Activated T-helper 1 cell treated with anti-CD3 and anti-CD28 coated beads, Interleukin-12 subunit alpha, Interleukin-12 subunit beta, Interleukin-2, Interleukin-4 antibody, amounts not matched to agents 30 ng/mL and 10 ng/mL and 1 ng/mL, durations not matched to agents 14 hours and 24 hours and 36 hours (primary cell): ENCODE measurements around the gene KLRB1. TPM values are rescaled to one million over a fixed set of nuclear protein-coding genes. Genes with fewer than 3 reads are reported as not detected.
"Not testable (repeated sequence)": the region's sequence is repeated elsewhere in the genome, so short reads cannot be mapped to it uniquely, and the experiment has no call there.

Experiments
- DNase-seq: peaks from one replicate; pipeline ENCODE4 v3.0.0; 2021; ENCODE audit warnings: low spot score
- H3K27ac Mint-ChIP-seq: one replicate; pipeline ENCODE4 v1.8.0; 2021; ENCODE audit warnings: mild to moderate bottlenecking, mixed read lengths
- H3K27me3 Mint-ChIP-seq: one replicate; pipeline ENCODE4 v1.8.0; 2022; ENCODE audit warnings: mild to moderate bottlenecking, moderate library complexity, mixed read lengths; ENCODE audit not compliant: insufficient read depth
- H3K36me3 Mint-ChIP-seq: one replicate; pipeline ENCODE4 v1.8.0; 2021; ENCODE audit warnings: low read depth, mixed read lengths
- H3K4me1 Mint-ChIP-seq: one replicate; pipeline ENCODE4 v1.8.0; 2021; ENCODE audit warnings: low read depth, mixed read lengths
- H3K4me3 Mint-ChIP-seq: one replicate; pipeline ENCODE4 v1.8.0; 2021; ENCODE audit warnings: mild to moderate bottlenecking, moderate library complexity, mixed read lengths
- H3K9me3 Mint-ChIP-seq: one replicate; pipeline ENCODE4 v1.8.0; 2021; ENCODE audit warnings: mixed read lengths
- intact Hi-C: fragments of 100-400 bp; cut with micrococcal nuclease; formaldehyde crosslinking; loops from one replicate; pipeline ENCODE4 v1.15.1; 2024
- total RNA-seq: library from RNA; stranded (reverse); gene quantifications from 2 replicates; pipeline ENCODE4 v1.2.3, GENCODE V29; 2022

Gene KLRB1
- total RNA-seq, 1 donor from 2014 or later: not detected

- intact Hi-C loops: no loop called here
- H3K4me1 Mint-ChIP-seq: peaks cover 62% of the 10 kb centered on the region
- peaks cover 10% of the 10 kb centered on the region for H3K36me3 Mint-ChIP-seq
- peak overlapping the region; percentile 65 for H3K4me3 Mint-ChIP-seq
- H3K9me3 Mint-ChIP-seq: peaks cover 27% of the 10 kb centered on the region
- peak overlapping the region; percentile 87 for H3K27ac Mint-ChIP-seq
- DNase-seq: no peak
- H3K27me3 Mint-ChIP-seq: peaks cover 2% of the 10 kb centered on the region
Observed at GRCh38 chr12:9615420-9616136, 7.9 kb upstream of the KLRB1 start.

DNA sequence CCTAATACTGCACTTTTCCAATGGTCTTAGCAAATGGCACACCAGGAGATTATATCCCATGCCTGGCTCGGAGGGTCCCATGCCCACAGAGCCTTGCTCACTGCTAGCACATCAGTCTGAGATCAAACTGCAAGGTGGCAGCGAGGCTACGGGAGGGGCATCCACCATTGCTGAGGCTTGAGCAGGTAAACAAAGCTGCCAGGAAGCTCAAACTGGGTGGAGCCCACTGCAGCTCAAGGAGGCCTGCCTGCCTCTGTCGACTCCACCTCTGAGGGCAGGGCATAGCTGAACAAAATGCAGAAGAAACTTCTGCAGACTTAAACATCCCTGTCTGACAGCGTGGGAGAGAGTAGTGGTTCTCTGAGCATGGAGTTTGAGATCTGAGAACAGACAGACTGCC, 2.9 kb upstream of the KLRB1 start:
- H3K9me3 Mint-ChIP-seq: peaks cover 30% of the 10 kb centered on the region
- DNase-seq, H3K27ac Mint-ChIP-seq, intact Hi-C loops, H3K36me3 Mint-ChIP-seq, H3K4me3 Mint-ChIP-seq, H3K27me3 Mint-ChIP-seq: not testable (repeated sequence)
- peaks cover 27% of the 10 kb centered on the region for H3K4me1 Mint-ChIP-seq

- peaks cover 25% of the 10 kb centered on the region for H3K9me3 Mint-ChIP-seq
- H3K27me3 Mint-ChIP-seq: peaks cover 1% of the 10 kb centered on the region
- intact Hi-C loops: no loop called here
- peaks cover 7% of the 10 kb centered on the region for H3K4me1 Mint-ChIP-seq
- peaks cover 7% of the 10 kb centered on the region for H3K36me3 Mint-ChIP-seq
- DNase-seq: no peak
- H3K27ac Mint-ChIP-seq: no peak overlapping the region
- no peak overlapping the region for H3K4me3 Mint-ChIP-seq
Observed at GRCh38 chr12:9606736-9607372, 862 bp downstream of the KLRB1 start.

DNA sequence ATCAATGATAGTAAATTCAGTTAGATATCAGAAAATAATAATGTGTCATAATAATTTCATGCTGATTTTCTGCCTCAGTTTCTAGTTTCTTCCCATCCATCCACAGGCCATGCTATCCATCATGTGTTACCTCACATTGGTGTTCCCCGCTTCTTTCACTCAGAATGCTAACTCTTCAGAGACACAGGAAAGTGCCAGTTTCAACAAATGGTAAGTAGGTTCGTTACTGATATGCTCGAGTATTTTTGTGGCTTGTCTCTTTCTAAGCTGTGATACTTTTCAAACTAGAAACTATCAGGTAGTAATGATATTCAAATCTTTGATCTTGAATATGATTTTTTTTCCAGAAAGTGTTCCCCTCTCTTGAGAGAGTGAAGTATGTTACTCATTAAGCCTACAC, 1.5 kb downstream of the KLRB1 start:
- Mint-ChIP-seq H3K27me3 (peaks cover 1% of the 10 kb centered on the region), H3K4me3 (no peak overlapping the region), H3K36me3 (peaks cover 3% of the 10 kb centered on the region), H3K9me3 (peaks cover 19% of the 10 kb centered on the region), H3K27ac (no peak overlapping the region), H3K4me1 (peaks cover 4% of the 10 kb centered on the region)
- intact Hi-C loops: no loop called here
- DNase-seq: no peak

DNA sequence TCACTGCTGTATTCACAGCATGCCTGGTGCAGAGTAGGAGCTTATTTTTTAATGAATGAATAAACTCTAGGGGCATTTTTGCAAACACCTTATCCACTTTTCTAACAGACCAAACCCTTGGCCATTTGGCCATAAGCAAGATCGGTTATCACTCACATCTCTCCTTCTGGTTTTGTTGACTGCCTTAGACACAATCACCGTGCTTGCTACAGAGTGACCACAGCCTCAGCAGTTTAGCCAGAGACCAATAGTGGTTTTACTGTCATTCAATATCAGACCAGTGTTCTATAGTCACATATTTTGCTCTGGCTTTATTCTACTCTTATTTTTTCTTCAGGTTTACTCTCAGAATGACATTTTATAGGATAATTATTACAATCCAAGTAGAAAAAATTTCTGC, 2.2 kb downstream of the KLRB1 start:
- H3K36me3 Mint-ChIP-seq: peaks cover 2% of the 10 kb centered on the region
- no peak overlapping the region for H3K4me3 Mint-ChIP-seq
- no peaks in the 10 kb centered on the region for H3K4me1 Mint-ChIP-seq
- H3K9me3 Mint-ChIP-seq: peaks cover 15% of the 10 kb centered on the region
- H3K27me3 Mint-ChIP-seq: peaks cover 1% of the 10 kb centered on the region
- intact Hi-C loops: no loop called here
- no peak overlapping the region for H3K27ac Mint-ChIP-seq
- DNase-seq: no peak

GRCh38 chr12:9604287-9604686, 3.4 kb downstream of the KLRB1 start:
- H3K36me3 Mint-ChIP-seq: no peaks in the 10 kb centered on the region
- peaks cover 4% of the 10 kb centered on the region for H3K9me3 Mint-ChIP-seq
- no peak for DNase-seq
- no peaks in the 10 kb centered on the region for H3K27me3 Mint-ChIP-seq
- H3K27ac Mint-ChIP-seq: no peak overlapping the region
- intact Hi-C loops: no loop called here
- no peaks in the 10 kb centered on the region for H3K4me1 Mint-ChIP-seq
- H3K4me3 Mint-ChIP-seq: no peak overlapping the region

DNA sequence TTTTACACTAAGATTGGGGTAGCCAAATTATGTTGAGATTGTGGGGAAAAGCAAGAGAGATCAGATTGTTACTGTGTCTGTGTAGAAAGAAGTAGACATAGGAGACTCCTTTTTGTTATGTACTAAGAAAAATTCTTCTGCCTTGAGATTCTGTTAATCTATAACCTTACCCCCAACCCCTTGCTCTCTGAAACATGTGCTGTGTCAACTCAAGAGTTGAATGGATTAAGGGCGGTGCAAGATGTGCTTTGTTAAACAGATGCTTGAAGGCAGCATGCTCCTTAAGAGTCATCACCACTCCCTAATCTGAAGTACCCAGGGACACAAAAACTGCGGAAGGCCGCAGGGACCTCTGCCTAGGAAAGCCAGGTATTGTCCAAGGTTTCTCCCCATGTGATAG, 7.3 kb downstream of the KLRB1 start:
- intact Hi-C loops, H3K27me3 Mint-ChIP-seq, DNase-seq, H3K27ac Mint-ChIP-seq, H3K4me3 Mint-ChIP-seq, H3K4me1 Mint-ChIP-seq, H3K9me3 Mint-ChIP-seq, H3K36me3 Mint-ChIP-seq: not testable (repeated sequence)

DNA sequence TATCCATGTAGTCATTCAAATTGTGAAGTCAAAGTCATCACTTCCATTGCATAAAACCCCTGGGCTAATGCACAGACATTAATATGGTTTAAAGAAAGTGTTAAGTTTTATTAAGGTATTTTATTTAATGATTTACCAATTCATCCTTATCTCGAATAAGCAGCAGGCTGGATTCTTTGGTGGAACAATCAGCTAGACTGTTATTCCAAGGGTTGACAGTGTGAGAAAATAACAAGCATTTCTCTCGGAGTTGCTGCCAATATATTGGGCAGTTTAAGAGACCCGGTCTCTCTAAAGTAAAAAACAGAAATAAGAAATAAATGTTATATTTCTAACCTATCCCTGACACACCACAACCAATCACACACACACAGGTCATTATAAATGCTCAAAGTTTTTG, 9.4 kb downstream of the KLRB1 start:
- H3K4me1 Mint-ChIP-seq: no peaks in the 10 kb centered on the region
- H3K9me3 Mint-ChIP-seq: no peaks in the 10 kb centered on the region
- no peaks in the 10 kb centered on the region for H3K36me3 Mint-ChIP-seq
- intact Hi-C loops: no loop called here
- no peak for DNase-seq
- H3K4me3 Mint-ChIP-seq: no peak overlapping the region
- peaks cover 12% of the 10 kb centered on the region for H3K27me3 Mint-ChIP-seq
- H3K27ac Mint-ChIP-seq: no peak overlapping the region

DNA sequence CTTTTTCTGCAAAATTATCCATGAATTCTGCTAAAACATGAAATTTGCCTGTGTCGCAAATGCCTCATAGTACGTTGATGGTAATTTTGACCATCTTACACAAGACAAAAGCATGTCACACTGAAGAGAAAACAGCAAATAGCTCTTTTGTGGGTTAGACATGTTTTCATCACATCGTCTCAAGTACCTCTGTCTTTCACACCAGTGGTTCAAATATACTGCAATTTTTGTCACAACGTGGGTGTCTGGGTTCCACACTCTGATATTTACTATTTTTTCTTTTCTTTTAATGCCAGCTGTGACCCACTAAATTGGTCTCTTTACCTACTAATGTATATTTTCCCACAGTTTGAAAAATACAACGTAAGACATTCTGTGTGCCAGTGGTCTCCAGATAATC, 10.4 kb downstream of the KLRB1 start:
- intact Hi-C loops: no loop called here
- no peak overlapping the region for H3K27ac Mint-ChIP-seq
- no peak for DNase-seq
- no peaks in the 10 kb centered on the region for H3K9me3 Mint-ChIP-seq
- H3K4me1 Mint-ChIP-seq: no peaks in the 10 kb centered on the region
- peaks cover 12% of the 10 kb centered on the region for H3K27me3 Mint-ChIP-seq
- H3K36me3 Mint-ChIP-seq: no peaks in the 10 kb centered on the region
- H3K4me3 Mint-ChIP-seq: no peak overlapping the region

- intact Hi-C loops: no loop called here
- no peaks in the 10 kb centered on the region for H3K36me3 Mint-ChIP-seq
Observed at GRCh38 chr12:9590441-9590840, 17.3 kb downstream of the KLRB1 start.

DNA sequence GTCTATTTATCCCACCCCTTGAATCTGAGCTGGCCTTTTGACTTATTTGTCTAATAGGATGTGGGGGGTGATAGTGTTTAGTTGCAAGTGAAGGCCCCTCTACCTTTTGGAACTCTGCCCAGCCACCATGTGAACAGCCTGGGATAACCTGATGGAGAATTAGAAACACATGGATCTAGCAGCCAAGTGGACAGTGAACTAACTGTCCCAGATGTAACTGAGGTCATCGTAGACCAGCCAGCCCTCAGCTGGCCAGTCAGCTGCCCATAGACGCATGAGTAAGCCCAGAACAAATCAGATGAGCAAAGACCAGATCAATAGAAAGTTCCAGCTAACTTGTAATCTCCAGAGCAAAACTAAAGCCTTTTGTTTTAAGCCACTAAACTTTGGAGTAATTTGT, 19.0 kb downstream of the KLRB1 start:
- Mint-ChIP-seq H3K9me3 (no peaks in the 10 kb centered on the region), H3K4me1 (no peaks in the 10 kb centered on the region), H3K36me3 (no peaks in the 10 kb centered on the region), H3K4me3 (no peak overlapping the region), H3K27ac (no peak overlapping the region), H3K27me3 (peaks cover 2% of the 10 kb centered on the region)
- intact Hi-C loops: no loop called here
- no peak for DNase-seq

More at GRCh38 chr12:9590441-9590840, 17.3 kb downstream of the KLRB1 start:
- no peak overlapping the region for H3K27ac Mint-ChIP-seq
- H3K9me3 Mint-ChIP-seq: no peaks in the 10 kb centered on the region
- no peak overlapping the region for H3K4me3 Mint-ChIP-seq
- H3K27me3 Mint-ChIP-seq: peaks cover 10% of the 10 kb centered on the region
- no peak for DNase-seq
- H3K4me1 Mint-ChIP-seq: no peaks in the 10 kb centered on the region

GRCh38 chr12:9587987-9588600, 19.6 kb downstream of the KLRB1 start:
- Mint-ChIP-seq H3K4me1 (no peaks in the 10 kb centered on the region), H3K4me3 (no peak overlapping the region), H3K27me3 (peaks cover 3% of the 10 kb centered on the region), H3K9me3 (no peaks in the 10 kb centered on the region), H3K27ac (no peak overlapping the region), H3K36me3 (no peaks in the 10 kb centered on the region)
- intact Hi-C loops: no loop called here
- DNase-seq: no peak

GRCh38 chr12:9577729-9578128, 30.0 kb downstream of the KLRB1 start:
- intact Hi-C loops, H3K36me3 Mint-ChIP-seq, H3K9me3 Mint-ChIP-seq, H3K4me1 Mint-ChIP-seq, H3K4me3 Mint-ChIP-seq, H3K27ac Mint-ChIP-seq, DNase-seq, H3K27me3 Mint-ChIP-seq: not testable (repeated sequence)
